Measurements from ENCODE around the gene ING4.
"Not testable (repeated sequence)": the region's sequence is repeated elsewhere in the genome, so short reads cannot be mapped to it uniquely, and the experiment has no call there.

ING4 gene

GRCh38 chr12:6662906-6663742, at the start of gene ING4:
TSS of gene ING4 (minus strand) at chr12:6663119. CDS start at chr12:6663101, 18 bp downstream.
- peak; percentile 100 for DNase-seq

GRCh38 chr12:6708960-6709394, 46.1 kb upstream of the ING4 start:
- DNase-seq: no peak

GRCh38 chr12:6708351-6708750, 45.4 kb upstream of the ING4 start:
- DNase-seq: not testable (repeated sequence)

- no peak for DNase-seq
Measured at GRCh38 chr12:6703631-6704030, 40.7 kb upstream of the ING4 start.

GRCh38 chr12:6701078-6701768, 38.3 kb upstream of the ING4 start:
- peak; percentile 17 for DNase-seq

- peak; percentile 34 for DNase-seq
Measured at GRCh38 chr12:6700646-6701051, 37.7 kb upstream of the ING4 start, which contains the start of gene PIANP. TSS of gene PIANP (minus strand) at chr12:6700815. CDS start at chr12:6698061, 2,754 bp downstream.

- DNase-seq: peak; percentile 13
Measured at GRCh38 chr12:6699989-6700645, 37.2 kb upstream of the ING4 start.

- no peak for DNase-seq
Measured at GRCh38 chr12:6699259-6699988, 36.5 kb upstream of the ING4 start.

GRCh38 chr12:6698352-6699046, 35.6 kb upstream of the ING4 start:
- no peak for DNase-seq

- DNase-seq: peak; percentile 65
Measured at GRCh38 chr12:6697584-6698351, 34.8 kb upstream of the ING4 start.

GRCh38 chr12:6696690-6697583, 34.0 kb upstream of the ING4 start:
- no peak for DNase-seq

GRCh38 chr12:6695313-6696045, 32.6 kb upstream of the ING4 start:
- DNase-seq: no peak

- DNase-seq: no peak
Measured at GRCh38 chr12:6694701-6695100, 31.8 kb upstream of the ING4 start.

GRCh38 chr12:6693832-6694355, 31.0 kb upstream of the ING4 start:
- no peak for DNase-seq

GRCh38 chr12:6692888-6693287, 30.0 kb upstream of the ING4 start:
- DNase-seq: no peak

GRCh38 chr12:6691473-6691872, 28.6 kb upstream of the ING4 start:
- peak; percentile 77 for DNase-seq

GRCh38 chr12:6688999-6689882, 26.3 kb upstream of the ING4 start, which contains the start of gene ZNF384:
TSS of gene ZNF384 (minus strand) at chr12:6689375. CDS start at chr12:6679520, 9,855 bp downstream.
- DNase-seq: peak; percentile 100

- peak; percentile 37 for DNase-seq
Measured at GRCh38 chr12:6688543-6688998, 25.7 kb upstream of the ING4 start.
